Stimulated activated CD8-positive, alpha-beta memory T cell treated with anti-CD3 and anti-CD28 coated beads, Interleukin-7, amount 100 ng/mL, for 4 hours (primary cell): ENCODE data around the gene BAHCC1.

Experiments used
- DNase-seq, 2 donors: peaks; one replicate each; pipeline ENCODE4 v3.0.0-alpha.2; 2020; ENCODE audit warnings: low read depth in 2 of 2

Gene BAHCC1

DNA sequence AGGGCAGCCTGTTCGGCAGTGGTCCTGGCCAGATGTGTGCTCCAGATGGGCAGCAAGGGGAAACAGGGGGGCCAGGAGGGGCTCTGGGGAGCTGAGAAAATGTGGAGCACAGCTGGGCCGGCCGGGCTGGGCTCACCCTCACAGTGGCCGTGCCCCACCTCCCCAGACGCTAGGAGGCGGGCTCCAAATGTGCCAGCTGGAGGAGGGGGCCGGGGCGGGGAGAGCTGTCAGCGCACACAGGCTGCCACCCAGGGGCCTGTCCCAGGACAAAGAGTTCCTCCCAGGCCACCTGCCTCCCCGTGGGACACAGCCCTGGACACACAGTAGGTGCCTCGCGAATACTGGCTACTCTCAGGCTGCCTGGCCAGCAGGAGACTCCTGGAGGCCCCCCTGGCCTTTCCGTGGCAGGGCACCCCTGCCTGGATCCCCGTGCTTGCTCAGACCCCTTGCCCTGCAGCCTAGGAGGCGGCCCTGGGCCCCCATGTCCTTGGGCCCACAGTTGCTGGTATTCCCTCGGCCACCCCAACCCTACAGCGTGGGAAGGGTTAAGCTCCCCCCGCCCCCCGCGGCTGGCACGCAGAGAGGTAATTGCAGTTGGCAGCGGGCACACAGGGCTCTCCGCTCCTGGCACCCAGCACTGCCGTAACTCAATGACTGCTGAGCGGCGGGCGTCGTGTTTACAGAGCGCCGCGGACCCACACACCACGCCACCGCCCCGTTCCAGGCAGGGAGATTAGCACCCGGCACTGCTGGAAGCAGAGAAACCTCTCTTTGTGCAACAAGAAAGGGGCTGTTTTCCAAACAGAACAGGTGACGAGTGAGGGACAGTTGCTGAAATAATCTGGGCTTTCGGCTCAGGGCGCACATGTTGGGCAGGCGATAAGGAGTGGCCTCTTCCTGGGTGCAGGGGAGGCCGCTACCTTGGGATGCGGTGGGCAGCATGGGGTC lies 32.2 kb downstream of the BAHCC1 start:
- no peak for DNase-seq

DNA sequence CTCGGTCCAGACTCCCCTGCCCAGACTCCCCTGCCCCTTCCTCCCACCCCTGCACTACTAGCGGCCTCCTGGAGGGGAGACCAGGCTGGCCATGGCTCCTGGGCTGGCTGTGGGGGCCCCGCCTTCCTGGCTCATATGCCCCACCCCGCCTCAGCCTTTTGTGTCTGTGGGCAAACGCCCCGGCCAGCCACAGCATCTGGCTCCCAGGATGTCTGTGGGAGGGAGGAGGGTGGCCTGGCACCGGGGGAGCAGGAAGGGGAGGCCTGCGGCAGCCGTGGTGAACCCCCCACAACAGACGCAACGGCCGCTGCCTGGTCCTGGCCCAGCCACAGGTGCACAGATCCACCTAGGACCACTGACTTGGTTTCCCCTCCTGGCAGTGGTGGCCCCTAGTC lies 32.9 kb downstream of the BAHCC1 start:
- DNase-seq = no peak

GRCh38 chr17:81428516-81428915 lies 33.3 kb downstream of the BAHCC1 start:
- no peak for DNase-seq

GRCh38 chr17:81428948-81429774 lies 33.9 kb downstream of the BAHCC1 start:
- no peak for DNase-seq

DNA sequence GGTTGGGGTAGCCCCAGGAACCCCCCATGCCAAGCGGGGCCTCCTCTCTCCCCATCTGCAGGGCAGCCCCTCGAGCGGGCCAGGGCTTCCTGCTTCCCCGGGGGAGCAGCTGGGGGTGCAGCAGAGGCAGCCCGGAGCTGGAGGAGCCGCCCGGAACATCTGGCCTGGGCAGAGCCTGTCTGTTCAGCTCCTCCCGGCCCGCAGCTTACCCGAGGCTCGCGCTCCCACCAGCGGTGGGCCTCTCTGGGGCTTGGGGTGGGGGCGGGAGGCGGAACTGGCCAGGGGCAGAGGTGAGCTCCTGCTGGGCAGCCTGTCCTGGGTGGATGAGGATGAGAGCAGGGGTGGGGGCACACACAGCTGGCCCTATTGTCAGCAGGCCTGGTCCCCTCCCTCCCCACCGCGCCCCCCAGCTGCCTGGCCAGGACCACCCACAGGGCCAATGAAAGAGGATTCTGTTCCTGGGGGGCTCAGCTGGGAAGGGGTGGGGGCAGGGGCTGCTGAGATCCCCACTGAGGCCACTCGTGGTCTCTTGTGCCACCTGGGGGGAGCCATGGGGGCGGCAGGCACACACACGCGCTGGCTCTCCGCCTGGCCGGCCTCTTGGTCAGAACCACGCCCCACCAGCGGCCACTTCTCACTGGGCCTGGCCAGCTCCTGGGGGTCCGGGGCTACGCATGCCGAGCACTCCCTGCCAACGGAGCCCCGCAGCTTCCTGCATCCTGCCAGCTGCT lies 34.7 kb downstream of the BAHCC1 start:
- no peak for DNase-seq

- no peak for DNase-seq
Observed at GRCh38 chr17:81431545-81432482, 36.6 kb downstream of the BAHCC1 start.

GRCh38 chr17:81432941-81433340 lies 37.7 kb downstream of the BAHCC1 start:
- DNase-seq = no peak

DNA sequence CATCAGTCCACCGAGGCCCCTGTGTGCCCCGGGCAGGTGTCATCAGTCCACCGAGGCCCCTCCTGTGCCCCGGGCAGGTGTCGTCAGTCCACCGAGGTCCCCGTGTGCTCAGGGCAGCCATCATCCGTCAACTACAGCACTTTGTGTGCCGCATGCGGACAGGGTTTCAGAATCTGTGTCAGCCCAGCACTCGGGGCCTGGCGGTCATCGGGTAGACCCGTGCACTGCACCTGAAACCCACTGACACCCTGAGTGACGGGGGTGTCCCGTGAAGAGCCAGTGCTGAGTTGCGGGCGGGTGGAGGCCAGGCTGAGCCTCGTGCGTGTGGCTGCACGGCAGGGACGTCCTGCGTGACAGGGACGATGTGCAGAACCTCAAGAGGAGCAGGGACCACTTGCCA lies 38.4 kb downstream of the BAHCC1 start:
- DNase-seq = no peak

DNA sequence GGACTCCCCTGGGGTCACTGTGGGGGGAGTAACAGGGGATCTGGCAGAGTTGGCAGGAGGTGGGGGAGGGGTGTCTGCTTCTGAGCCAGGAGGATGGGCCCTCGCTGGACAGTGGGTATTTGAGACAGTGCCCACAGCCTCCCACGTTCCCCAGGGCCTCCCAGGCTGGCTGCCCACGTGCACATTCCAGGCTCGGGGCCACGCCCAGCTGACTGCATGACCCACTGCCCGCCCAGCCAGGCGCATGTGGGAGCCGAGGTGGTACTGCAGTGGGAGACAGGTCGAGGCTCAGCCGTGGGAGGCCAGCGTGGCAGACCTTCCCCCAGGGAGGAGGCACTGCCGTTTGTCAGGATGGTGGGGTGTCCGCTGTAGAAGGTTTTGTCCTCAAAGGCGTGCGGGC lies 38.8 kb downstream of the BAHCC1 start:
- no peak for DNase-seq

DNA sequence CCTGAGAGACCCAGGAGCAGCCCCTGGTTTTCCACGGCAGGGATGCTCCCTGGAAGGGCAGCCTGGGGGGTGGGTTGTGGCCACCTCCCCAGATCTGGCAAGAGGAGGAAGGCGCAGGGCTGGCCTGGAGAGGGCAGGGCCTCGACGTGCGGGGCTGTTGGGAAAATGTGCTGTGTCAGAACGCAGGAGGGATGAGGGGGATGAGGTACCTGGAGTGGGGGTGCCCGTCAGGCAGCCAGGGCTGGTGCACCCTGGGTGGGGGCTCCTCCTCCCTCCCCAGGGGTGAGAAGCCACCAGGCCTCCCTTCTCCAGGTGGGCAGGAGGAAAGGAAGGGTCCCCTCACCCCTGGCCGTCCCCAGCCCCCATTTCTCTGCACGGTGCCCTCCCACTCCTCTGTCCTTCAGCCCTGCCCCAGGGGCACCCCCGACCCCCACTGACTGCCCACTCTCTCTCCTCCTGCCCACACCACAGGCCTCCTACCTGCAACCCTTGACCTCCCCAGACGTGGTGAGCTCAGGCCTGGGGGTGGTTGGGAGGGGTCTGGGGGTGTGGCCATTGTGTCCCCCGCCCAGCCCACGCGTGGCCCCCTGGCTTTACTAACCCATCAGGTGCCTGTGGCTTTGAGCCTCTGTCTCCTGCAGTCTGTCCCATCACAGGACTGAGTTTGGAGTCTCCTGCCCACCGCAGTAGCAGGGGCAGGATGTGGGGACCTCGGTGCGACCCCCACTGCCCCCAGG lies 39.6 kb downstream of the BAHCC1 start:
- DNase-seq = no peak

GRCh38 chr17:81435652-81436293 lies 40.5 kb downstream of the BAHCC1 start:
- no peak for DNase-seq

GRCh38 chr17:81436294-81436849 lies 41.1 kb downstream of the BAHCC1 start:
- no peak for DNase-seq

- no peak for DNase-seq
Observed at GRCh38 chr17:81437191-81437651, 42.0 kb downstream of the BAHCC1 start.

DNA sequence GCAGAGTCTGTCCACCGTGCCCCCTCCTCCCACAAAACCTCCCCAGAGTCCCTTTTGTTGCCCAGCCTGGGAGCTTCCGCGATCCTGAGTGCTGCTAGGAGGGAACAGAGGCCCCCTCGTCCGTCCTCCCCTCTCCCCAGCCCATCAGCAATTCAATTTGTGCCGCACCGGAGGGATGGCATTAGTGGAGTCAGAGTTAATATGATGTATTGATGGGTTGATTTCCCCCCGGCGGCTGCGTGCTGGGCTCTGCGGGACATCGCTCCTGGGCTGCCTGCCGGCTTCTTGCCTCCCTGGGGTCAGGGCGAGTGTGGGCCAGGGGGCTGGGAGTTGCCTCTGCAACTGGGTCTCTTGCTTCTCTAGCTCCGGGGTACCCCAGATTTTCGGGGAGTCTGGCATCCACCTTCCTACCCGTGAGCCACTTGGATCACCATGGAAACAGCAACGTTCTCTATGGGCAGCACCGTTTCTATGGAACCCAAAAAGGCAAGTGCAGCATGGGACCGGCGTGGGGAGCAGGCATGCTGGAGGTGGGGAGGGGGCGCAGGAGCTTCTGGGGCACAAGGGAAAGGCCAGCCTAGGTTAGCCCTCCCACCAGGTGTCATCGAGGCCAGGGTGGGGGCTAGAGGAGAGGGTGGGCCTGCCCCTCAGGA lies 42.9 kb downstream of the BAHCC1 start:
- no peak for DNase-seq

DNA sequence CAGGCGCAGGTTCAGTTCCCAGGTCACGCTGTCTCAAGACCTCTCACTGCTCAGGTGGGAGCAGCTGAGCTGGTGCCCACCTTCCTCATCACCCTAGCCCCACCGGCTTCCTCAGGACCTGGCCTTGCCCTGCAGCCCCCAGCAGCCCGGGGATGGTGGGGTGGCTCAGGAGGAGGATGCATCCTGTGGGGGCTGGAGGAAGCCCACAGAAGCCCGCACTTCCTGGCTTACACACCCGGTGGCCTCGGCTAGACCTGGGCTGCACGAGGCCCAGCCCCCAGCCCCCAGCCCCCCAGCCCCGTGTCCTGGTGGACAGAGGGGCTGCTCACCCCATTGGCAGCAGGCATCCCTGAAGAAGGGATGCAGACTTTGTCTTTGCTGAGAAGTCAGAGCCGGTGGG lies 43.4 kb downstream of the BAHCC1 start:
- no peak for DNase-seq

DNA sequence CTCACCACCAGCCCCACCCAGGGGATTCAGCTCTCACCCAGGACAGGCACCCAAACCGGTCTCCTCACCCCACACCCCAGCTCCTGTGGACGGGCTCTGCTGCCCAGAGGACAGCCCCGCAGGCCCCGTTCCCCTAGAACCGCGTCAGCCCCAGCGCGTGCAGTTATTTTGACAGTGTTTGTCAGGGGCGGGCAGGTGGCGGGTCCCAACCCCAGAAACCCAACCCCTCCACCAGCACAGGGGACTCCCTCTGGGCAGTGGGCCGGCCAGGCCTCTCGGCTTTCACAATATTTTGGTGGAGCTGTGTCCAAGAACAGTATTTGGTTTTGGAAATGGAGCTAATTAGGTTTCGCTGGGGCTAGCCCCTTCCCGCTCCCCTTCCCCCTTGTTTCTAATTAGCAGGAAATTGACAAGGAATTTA lies 44.8 kb downstream of the BAHCC1 start:
- DNase-seq = no peak

DNA sequence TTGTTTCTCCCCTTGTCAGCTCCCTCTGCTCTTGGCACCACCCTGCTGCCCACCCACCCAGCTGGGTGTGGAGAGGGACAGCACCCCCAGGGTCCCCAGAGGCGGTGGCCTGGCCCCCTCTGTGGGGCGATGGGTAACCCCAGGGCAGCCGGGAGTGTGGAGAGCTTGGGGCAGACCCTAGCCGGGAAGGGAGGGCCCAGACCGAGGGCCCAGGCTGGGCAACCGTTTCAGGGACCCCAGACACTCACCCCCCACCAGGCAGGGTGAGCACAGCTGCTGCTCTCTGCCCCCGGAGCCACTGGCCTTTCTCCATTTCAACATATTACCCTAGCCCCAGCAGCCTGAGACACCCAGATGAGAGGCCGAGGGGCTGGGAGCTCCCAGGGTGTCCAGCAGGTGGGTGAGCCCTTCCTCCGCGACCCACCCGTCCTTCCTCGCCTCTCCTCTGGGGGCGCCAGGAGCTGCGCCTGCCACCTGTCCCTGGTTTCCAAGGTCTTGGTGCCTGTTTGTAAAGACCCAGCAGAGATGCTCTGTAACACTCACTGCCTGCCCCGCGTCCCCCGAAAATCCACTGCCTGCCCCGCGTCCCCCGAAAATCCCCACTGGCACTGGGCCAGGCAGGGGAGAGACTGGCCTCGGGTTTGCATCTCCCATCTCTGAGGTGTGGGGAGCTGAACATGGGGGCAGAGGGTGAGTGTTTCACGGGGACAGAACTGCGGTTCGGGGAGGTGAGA lies 45.4 kb downstream of the BAHCC1 start:
- DNase-seq = no peak

DNA sequence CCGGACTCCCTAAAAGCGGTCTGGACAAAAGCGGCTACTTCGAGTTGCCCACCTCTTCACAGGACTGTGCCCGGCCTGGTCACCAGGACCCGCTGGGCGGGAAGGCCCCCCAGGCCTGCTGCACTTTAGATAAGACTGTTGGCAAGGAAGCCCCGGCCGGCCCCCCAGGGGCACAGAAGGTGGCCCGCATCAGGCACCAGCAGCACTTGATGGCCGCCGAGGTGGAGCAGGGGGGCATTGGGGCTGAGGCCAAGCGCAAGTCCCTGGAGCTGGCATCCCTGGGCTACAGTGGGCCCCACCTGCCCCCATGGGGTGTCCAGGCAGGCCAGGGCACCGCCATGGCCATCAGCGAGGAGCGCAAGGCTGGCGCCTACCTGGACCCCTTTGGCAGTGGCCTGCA lies 47.5 kb downstream of the BAHCC1 start:
- DNase-seq = no peak
